ENCODE results near the gene FOLR1.
"Not testable (repeated sequence)": the region's sequence is repeated elsewhere in the genome, so short reads cannot be mapped to it uniquely, and the experiment has no call there.

Gene FOLR1

DNA sequence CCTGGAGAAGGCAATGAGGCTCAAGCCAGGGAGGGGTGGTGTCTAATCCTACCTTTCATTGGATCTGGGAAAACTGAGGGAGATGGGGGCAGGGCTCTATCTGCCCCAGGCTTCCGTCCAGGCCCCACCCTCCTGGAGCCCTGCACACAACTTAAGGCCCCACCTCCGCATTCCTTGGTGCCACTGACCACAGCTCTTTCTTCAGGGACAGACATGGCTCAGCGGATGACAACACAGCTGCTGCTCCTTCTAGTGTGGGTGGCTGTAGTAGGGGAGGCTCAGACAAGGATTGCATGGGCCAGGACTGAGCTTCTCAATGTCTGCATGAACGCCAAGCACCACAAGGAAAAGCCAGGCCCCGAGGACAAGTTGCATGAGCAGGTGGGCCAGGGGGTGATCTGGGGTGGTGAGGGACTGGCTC is at the start of gene FOLR1:
Gene FOLR1 (plus strand): TSS at position 180 of the 421 bp plus-strand sequence. CDS start 34 bp downstream, at position 214.
- TF ChIP-seq, protein P1, sequence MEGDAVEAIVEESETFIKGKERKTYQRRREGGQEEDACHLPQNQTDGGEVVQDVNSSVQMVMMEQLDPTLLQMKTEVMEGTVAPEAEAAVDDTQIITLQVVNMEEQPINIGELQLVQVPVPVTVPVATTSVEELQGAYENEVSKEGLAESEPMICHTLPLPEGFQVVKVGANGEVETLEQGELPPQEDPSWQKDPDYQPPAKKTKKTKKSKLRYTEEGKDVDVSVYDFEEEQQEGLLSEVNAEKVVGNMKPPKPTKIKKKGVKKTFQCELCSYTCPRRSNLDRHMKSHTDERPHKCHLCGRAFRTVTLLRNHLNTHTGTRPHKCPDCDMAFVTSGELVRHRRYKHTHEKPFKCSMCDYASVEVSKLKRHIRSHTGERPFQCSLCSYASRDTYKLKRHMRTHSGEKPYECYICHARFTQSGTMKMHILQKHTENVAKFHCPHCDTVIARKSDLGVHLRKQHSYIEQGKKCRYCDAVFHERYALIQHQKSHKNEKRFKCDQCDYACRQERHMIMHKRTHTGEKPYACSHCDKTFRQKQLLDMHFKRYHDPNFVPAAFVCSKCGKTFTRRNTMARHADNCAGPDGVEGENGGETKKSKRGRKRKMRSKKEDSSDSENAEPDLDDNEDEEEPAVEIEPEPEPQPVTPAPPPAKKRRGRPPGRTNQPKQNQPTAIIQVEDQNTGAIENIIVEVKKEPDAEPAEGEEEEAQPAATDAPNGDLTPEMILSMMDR (IDR thresholded peaks at IDR 0.05; ENCODE audit: low read length, missing control alignments): no peak
- H3K4me3 ChIP-seq (replicated peaks; ENCODE audit: low read depth, low read length): no peak within 1 kb of the TSS
- no peak for DNase-seq (ENCODE audit: low read depth)

DNA sequence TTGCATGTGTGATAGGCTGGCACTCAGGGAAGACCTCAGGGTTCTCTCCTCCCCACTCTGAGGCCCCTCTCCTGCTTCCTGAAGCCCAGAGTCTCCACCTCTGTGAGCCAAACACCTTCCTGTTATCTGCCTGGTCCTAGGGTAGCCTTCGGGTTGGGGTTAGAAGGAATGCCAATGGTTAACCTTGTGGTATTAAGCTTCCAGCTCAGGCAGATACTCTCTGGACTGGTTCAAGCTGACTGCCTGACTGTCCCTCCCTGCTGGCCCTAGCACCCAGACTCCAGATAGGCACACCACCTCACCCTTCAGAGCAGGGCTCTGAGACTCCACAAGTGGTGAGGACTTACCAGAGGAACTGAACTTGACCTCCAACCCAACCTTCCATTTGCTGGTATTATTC is 49.4 kb upstream of the FOLR1 start:
- H3K4me3 ChIP-seq (replicated peaks; ENCODE audit: low read depth, low read length): not testable (repeated sequence)

DNA sequence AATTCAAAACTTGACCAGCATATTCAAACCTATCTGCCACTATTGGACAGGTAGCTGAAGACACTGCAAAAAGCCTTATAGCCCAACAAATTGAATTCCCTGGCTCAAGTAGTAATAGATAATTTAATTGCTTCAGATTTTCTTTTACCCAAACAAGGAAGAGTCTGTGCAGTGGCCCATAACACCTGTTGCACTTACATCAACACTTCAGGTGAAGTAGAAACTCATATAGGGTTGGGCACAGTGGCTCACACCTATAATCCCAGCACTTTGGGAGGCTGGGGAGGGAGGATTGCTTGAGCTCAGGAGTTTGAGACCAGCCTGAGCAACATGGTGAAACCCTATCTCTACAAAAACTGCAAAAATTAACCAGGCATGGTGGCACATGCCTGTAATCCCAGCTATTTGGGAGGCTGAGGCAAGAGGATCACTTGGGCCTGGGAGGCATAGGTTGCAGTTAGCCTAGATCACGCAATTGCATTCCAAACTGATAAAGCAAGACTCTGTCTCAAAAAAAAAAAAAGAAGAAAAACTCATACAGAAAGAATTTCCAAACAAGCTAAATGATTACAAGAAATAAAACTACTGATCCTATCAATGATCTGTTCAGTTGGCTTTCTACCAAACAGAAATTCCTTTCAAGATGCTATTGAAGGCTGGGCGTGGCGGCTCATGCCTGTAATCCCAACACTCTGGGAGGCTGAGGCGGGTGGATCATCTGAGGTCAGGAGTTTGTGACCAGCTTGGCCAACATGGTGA is 47.0 kb upstream of the FOLR1 start:
- peak; percentile 44 for DNase-seq (ENCODE audit: low read depth)
- no peak overlapping the region for H3K4me3 ChIP-seq (replicated peaks; ENCODE audit: low read depth, low read length)
- TF ChIP-seq, protein P1 (IDR thresholded peaks at IDR 0.05; ENCODE audit: low read length, missing control alignments): no peak

More for the DNA sequence above, 49.4 kb upstream of the FOLR1 start:
- not testable (repeated sequence) for DNase-seq (ENCODE audit: low read depth)

DNA sequence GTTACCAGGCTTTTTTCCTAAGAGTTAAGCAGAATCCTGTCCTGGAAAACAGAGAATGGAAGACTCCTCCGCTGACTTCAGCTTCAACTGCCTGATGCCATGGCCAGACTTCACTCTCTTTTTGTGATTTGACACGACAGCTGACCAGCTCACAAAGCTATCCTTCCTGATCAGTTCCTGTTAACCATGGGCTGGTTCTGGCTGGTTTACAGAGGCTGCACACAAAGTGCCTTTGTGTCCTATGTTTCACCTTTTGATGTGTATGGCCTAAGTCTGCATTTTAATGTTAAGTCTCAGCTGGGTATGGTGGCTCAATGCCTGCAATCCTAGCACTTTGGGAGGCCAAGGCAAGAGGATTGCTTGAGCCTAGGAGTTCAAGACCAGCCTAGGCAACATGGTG is 45.3 kb upstream of the FOLR1 start:
- TF ChIP-seq, protein P1 (IDR thresholded peaks at IDR 0.05; ENCODE audit: low read length, missing control alignments): no peak
- DNase-seq (ENCODE audit: low read depth): no peak
- no peak overlapping the region for H3K4me3 ChIP-seq (replicated peaks; ENCODE audit: low read depth, low read length)

DNA sequence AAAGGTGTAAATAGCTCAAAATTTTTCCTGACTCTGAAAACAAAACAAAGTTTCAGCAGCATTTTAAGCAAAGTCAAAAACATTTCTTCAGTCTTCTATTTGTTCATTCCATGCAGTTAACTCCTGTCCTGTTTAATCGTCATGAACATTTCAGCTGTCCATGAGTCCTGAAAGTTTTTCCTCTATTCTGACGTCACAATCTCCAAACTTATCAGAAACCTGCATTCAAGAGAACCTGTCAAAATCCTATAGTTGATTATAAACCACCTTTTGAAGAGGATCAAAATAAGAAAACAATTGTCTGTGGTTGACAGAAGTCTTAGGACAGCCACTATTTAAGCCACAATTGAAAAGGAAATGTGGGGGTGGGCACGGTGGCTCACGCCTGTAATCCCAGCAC is 41.1 kb upstream of the FOLR1 start:
- H3K4me3 ChIP-seq (replicated peaks; ENCODE audit: low read depth, low read length): no peak overlapping the region
- TF ChIP-seq, protein P1 (IDR thresholded peaks at IDR 0.05; ENCODE audit: low read length, missing control alignments): no peak
- DNase-seq (ENCODE audit: low read depth): no peak

DNA sequence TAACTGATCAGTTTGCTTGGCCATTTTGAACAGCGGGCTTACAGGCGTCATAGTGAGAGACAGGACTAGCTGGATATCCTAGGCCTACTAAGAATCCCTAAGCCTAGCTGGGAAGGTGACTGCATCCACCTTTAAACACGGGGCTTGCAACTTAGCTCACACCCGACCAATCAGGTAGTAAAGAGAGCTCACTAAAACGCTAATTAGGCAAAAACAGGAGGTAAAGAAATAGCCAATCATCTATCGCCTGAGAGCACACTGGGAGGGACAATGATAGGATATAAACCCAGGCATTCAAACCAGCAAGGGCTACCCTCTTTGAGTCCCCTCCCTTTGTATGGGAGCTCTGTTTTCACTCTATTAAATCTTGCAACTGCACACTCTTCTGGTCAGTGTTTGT is 38.1 kb upstream of the FOLR1 start:
- DNase-seq (ENCODE audit: low read depth); H3K4me3 ChIP-seq (replicated peaks; ENCODE audit: low read depth, low read length): not testable (repeated sequence)

DNA sequence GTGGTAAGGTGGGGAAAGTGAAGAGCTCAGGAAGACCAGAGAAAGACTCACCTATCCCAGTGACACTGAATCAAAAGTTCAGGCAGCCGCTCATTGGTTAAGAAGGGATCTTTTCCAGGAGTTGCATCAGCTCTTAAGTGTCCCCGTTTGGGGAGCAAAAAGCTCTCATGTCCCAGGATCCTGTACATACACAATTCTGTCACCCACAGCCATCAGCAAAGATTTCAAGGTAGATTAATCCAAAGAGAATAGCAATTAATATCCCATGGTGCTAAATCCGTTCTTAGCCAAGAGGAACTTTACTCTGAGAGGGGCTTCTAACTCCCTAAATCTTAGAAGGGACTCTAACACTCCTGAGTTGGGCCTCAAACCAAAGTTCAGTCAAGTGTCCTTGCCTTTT is 37.1 kb upstream of the FOLR1 start:
- DNase-seq (ENCODE audit: low read depth): no peak
- TF ChIP-seq, protein P1 (IDR thresholded peaks at IDR 0.05; ENCODE audit: low read length, missing control alignments): no peak
- no peak overlapping the region for H3K4me3 ChIP-seq (replicated peaks; ENCODE audit: low read depth, low read length)

DNA sequence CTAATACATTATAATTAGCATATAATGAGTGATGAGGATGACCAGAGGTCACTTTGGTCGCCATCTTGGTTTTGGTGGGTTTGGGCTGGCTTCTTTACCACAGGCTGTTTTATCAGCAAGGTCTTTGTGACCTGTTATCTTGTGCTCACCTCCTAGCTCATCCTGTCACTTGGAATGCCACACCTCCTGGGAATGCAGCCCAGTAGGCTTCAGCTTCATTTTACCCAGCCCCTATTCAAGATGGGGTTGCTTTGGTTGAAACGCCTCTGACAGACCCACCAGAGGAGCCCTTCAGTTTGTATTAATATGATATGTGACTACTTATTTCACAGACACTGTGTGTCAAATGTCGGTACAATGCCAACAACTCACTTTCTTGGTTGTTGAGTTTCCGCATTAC is 36.2 kb upstream of the FOLR1 start:
- no peak overlapping the region for H3K4me3 ChIP-seq (replicated peaks; ENCODE audit: low read depth, low read length)
- TF ChIP-seq, protein P1 (IDR thresholded peaks at IDR 0.05; ENCODE audit: low read length, missing control alignments): no peak
- no peak for DNase-seq (ENCODE audit: low read depth)
